ENCODE measurements around the gene COL24A1. TPM values are rescaled to one million over a fixed set of nuclear protein-coding genes. Genes with fewer than 3 reads are reported as not detected.

Gene COL24A1
- total and polyA plus RNA-seq, 2 of the 8 experiments (the other 6 are each of a cell fraction or from before 2014, with no cell fraction given), result 0.23 to 1.1 TPM

- Histone ChIP-seq H3K36me3 (ENCODE audit: control insufficient read depth in 2 of 4, insufficient read depth in 4 of 4, low read length in 3 of 4) (no peaks in the 10 kb centered on the region), H4K5ac (ENCODE audit: insufficient read length, low read depth, low read length) (no peak overlapping the region), H3K79me2 (ENCODE audit: control insufficient read depth in 1 of 2, insufficient read depth in 2 of 2, low read length in 2 of 2) (no peaks in the 10 kb centered on the region), H3K4ac (replicated peaks; ENCODE audit: insufficient read length, low read depth, low read length) (no peak overlapping the region), H3K4me3 (ENCODE audit: extremely low read depth in 1 of 4, insufficient read depth in 2 of 4, low read depth in 3 of 4, low read length in 4 of 4) (no peak overlapping the region), H3K4me1 (replicated peaks in 1 of 4; ENCODE audit: control insufficient read depth in 3 of 4, insufficient read depth in 4 of 4, low read length in 3 of 4) (peaks cover 0 to 4% (median under 1%) of the 10 kb centered on the region in 4 experiments; a peak in 2 of 7 replicates), H3K14ac (ENCODE audit: insufficient read length) (no peak overlapping the region), H3K9ac (replicated peaks in 1 of 4; ENCODE audit: extremely low read depth in 1 of 4, low read depth in 3 of 4, low read length in 3 of 4) (no peak overlapping the region), H2AFZ (ENCODE audit: low read length) (no peak overlapping the region), H3K56ac (replicated peaks; ENCODE audit: insufficient read length, low read depth, low read length) (no peak overlapping the region), H2BK15ac (ENCODE audit: low read length) (no peak overlapping the region), H4K91ac (replicated peaks; ENCODE audit: insufficient read length, low read length) (no peak overlapping the region), H3K18ac (ENCODE audit: extremely low read depth, low read length) (no peak overlapping the region), H2BK20ac (ENCODE audit: low read length) (no peak overlapping the region), H2BK12ac (ENCODE audit: low read depth, low read length) (no peak overlapping the region), H4K8ac (ENCODE audit: extremely low read depth, insufficient read depth, low read length) (no peak overlapping the region), H3K9me3 (ENCODE audit: insufficient read depth in 2 of 2, low read depth in 1 of 2, low read length in 1 of 2) (no peaks in the 10 kb centered on the region), H3K27ac (ENCODE audit: low read depth, low read length) (no peak overlapping the region), H2BK120ac (replicated peaks; ENCODE audit: low read depth, low read length) (no peak overlapping the region), H3K79me1 (ENCODE audit: low read depth, low read length) (no peaks in the 10 kb centered on the region), H3K23me2 (ENCODE audit: low read depth, low read length) (no peaks in the 10 kb centered on the region), H2AK5ac (ENCODE audit: low read depth, low read length) (no peak overlapping the region), H2BK5ac (ENCODE audit: low read depth, low read length) (no peak overlapping the region), H3K4me2 (ENCODE audit: insufficient read depth in 1 of 2, low read depth in 2 of 2, low read length in 2 of 2) (no peak overlapping the region), H4K20me1 (replicated peaks in 1 of 2; ENCODE audit: control insufficient read depth in 1 of 2, insufficient read depth in 2 of 2, low read length in 2 of 2) (no peaks in the 10 kb centered on the region), H3K23ac (ENCODE audit: insufficient read length) (no peak overlapping the region), H3K27me3 (replicated peaks in 1 of 4; ENCODE audit: control insufficient read depth in 3 of 4, extremely low read depth in 1 of 4, insufficient read depth in 3 of 4, low read length in 3 of 4) (no peaks in the 10 kb centered on the region)
- ChIA-PET POLR2A (ENCODE audit: partially characterized antibody) (no interaction called here), CTCF (ENCODE audit: partially characterized antibody) (no interaction called here)
- FAIRE-seq (no peak), DNase-seq (ENCODE audit: low read depth in 1 of 2, low spot score in 2 of 2) (no peak)
- no peak for TF ChIP-seq JUN (IDR thresholded peaks at IDR 0.05; ENCODE audit: low read depth, low read length)
- no peak for TF ChIP-seq ATF3 (IDR thresholded peaks at IDR 0.05; ENCODE audit: insufficient read depth, low read depth, low read length)
- TF ChIP-seq CHD1 (IDR thresholded peaks at IDR 0.05; ENCODE audit: low read depth, low read length), result no peak
- TF ChIP-seq KDM1A (IDR thresholded peaks at IDR 0.05; ENCODE audit: borderline replicate concordance, low read length), result no peak
- no peak for TF ChIP-seq CBX8 (IDR thresholded peaks at IDR 0.05; ENCODE audit: borderline replicate concordance, low read depth, low read length)
- no peak for TF ChIP-seq CHD2 (IDR thresholded peaks at IDR 0.05; ENCODE audit: low read length)
- TF ChIP-seq SRF (IDR thresholded peaks at IDR 0.05; ENCODE audit: low read depth, low read length), result no peak
- TF ChIP-seq HDAC2 (IDR thresholded peaks at IDR 0.05; ENCODE audit: borderline replicate concordance in 1 of 2, low read depth in 2 of 2, low read length in 2 of 2), result no peak
- TF ChIP-seq GABPA (IDR thresholded peaks at IDR 0.05; ENCODE audit: borderline replicate concordance, insufficient read depth, low read length), result no peak
- TF ChIP-seq CEBPB (IDR thresholded peaks at IDR 0.05; ENCODE audit: low read depth, low read length), result no peak
- TF ChIP-seq EGR1 (IDR thresholded peaks at IDR 0.05; ENCODE audit: borderline replicate concordance, low read depth, low read length), result no peak
- no peak for TF ChIP-seq BRCA1 (IDR thresholded peaks at IDR 0.05; ENCODE audit: low read depth, low read length)
- no peak for TF ChIP-seq POLR2A (IDR thresholded peaks at IDR 0.05; ENCODE audit: control extremely low read depth in 1 of 2, low read depth in 2 of 2, low read length in 2 of 2)
- TF ChIP-seq SIRT6 (IDR thresholded peaks at IDR 0.05; ENCODE audit: low read length), result no peak
- TF ChIP-seq SP2 (IDR thresholded peaks at IDR 0.05; ENCODE audit: low read length), result no peak
- no peak for TF ChIP-seq MAX (IDR thresholded peaks at IDR 0.05)
Observed at GRCh38 chr1:86067626-86068025, 88.9 kb downstream of the COL24A1 start.

Data from H1 (cell line).